K562 (cell line): Measurements from ENCODE around the gene SLC30A7. TPM values are rescaled to one million over a fixed set of nuclear protein-coding genes. Genes with fewer than 3 reads are reported as not detected.

Experiments
- CHCHD3 ChIP-seq: fragments of 250-450 bp; sonication (Bioruptor Pico); IDR thresholded peaks from 2 replicates; pipeline ENCODE4 v2.1.2; 2022; ENCODE audit warnings: mild to moderate bottlenecking
- E2F6 ChIP-seq, 2 experiments: IDR thresholded peaks; 2 replicates each; pipeline ENCODE4 v1.6.1; 2011; ENCODE audit warnings: borderline replicate concordance in 1 of 2, control low read depth in 1 of 2, low read depth in 1 of 2, low read length in 1 of 2, mild to moderate bottlenecking in 1 of 2, mixed read lengths in 1 of 2, moderate library complexity in 1 of 2; ENCODE audit not compliant: insufficient read depth in 1 of 2, insufficient read length in 1 of 2, poor library complexity in 1 of 2, severe bottlenecking in 1 of 2; ENCODE audit errors: extremely low read depth in 1 of 2
- ELF2 ChIP-seq: fragments of 250-450 bp; sonication (Bioruptor Pico); IDR thresholded peaks from 2 replicates; pipeline ENCODE4 v1.5.0; 2021; ENCODE audit warnings: mild to moderate bottlenecking
- ETS2 ChIP-seq: IDR thresholded peaks from 2 replicates; pipeline ENCODE4 v1.6.1; 2016; ENCODE audit warnings: borderline replicate concordance, missing genetic modification characterization, mild to moderate bottlenecking, moderate library complexity, missing compliant biosample characterization; ENCODE audit not compliant: poor library complexity, severe bottlenecking
- FUS ChIP-seq: fragments of 200-400 bp; formaldehyde crosslinking; optimal IDR thresholded peaks from 2 replicates; pipeline ENCODE3; 2017; ENCODE audit warnings: low read depth, low read length
- GABPA ChIP-seq: fragments of 200-800 bp; sonication (Bioruptor generic); conservative IDR thresholded peaks from 2 replicates; pipeline ENCODE4 v1.6.1; 2016; ENCODE audit warnings: low read depth, missing genetic modification characterization, missing compliant biosample characterization
- JUND ChIP-seq, 2 experiments: IDR thresholded peaks; 2 replicates in 1 of 2; 3 replicates in 1 of 2; pipeline ENCODE4 v1.6.1; 2011; ENCODE audit warnings: borderline replicate concordance in 2 of 2, low read depth in 2 of 2, low read length in 2 of 2, improper control_type of control experiment in 1 of 2, missing biosample characterization in 1 of 2, missing genetic modification characterization in 1 of 2, missing genetic modification reagents in 1 of 2
- KAT7 ChIP-seq: sonication (generic); formaldehyde crosslinking; IDR thresholded peaks from 2 replicates; pipeline ENCODE4 v1.8.0; 2022; ENCODE audit warnings: missing genetic modification reagents, mild to moderate bottlenecking, borderline replicate concordance
- MEIS2 ChIP-seq: fragments of 450-650 bp; IDR thresholded peaks from 2 replicates; pipeline ENCODE4 v1.6.1; 2014; ENCODE audit warnings: mild to moderate bottlenecking; ENCODE audit not compliant: partially characterized antibody
- NR2C2 ChIP-seq, 2 experiments: fragments of 200-800 bp in 1 of 2; sonication (Bioruptor generic) in 1 of 2; sonication (generic) in 1 of 2; formaldehyde crosslinking in 1 of 2; IDR thresholded peaks; 2 replicates each; pipeline versions ENCODE4 v1.6.1 to v1.8.0; 2016 to 2022; ENCODE audit warnings: mild to moderate bottlenecking in 1 of 2, missing compliant biosample characterization in 1 of 2, missing genetic modification characterization in 1 of 2, missing genetic modification reagents in 1 of 2
- PBX2 ChIP-seq, 2 experiments: IDR thresholded peaks in 1 of 2; conservative IDR thresholded peaks in 1 of 2; 2 replicates each; pipeline ENCODE4 v1.6.1; 2016; ENCODE audit warnings: low read depth in 2 of 2, mild to moderate bottlenecking in 1 of 2, missing compliant biosample characterization in 1 of 2, missing genetic modification characterization in 1 of 2, moderate library complexity in 1 of 2
- PHF21A ChIP-seq: fragments of 450-650 bp; IDR thresholded peaks from 2 replicates; pipeline ENCODE4 v1.6.1; 2017; ENCODE audit warnings: low read depth, borderline replicate concordance
- POLR2H ChIP-seq: IDR thresholded peaks from 2 replicates; pipeline ENCODE4 v1.6.1; 2016; ENCODE audit warnings: missing genetic modification characterization, low read depth, mild to moderate bottlenecking, control low read depth, missing compliant biosample characterization, moderate library complexity
- SAP30 ChIP-seq: fragments of 200-600 bp; sonication (generic); IDR thresholded peaks from 2 replicates; pipeline ENCODE4 v1.6.1; 2012; ENCODE audit warnings: borderline replicate concordance, low read depth, mild to moderate bottlenecking, moderate library complexity, low read length, control low read depth, inconsistent platforms; ENCODE audit not compliant: insufficient read depth, poor library complexity, severe bottlenecking
- SETDB1 ChIP-seq: IDR thresholded peaks from one replicate; pipeline ENCODE4 v1.6.1; 2012; ENCODE audit warnings: low read length, control low read depth, inconsistent platforms
- SMARCA4 ChIP-seq: fragments of 450-650 bp; IDR thresholded peaks from 2 replicates; pipeline ENCODE4 v1.6.1; 2016
- SRF ChIP-seq, 2 experiments: fragments of 250-450, 450-650 bp in 1 of 2; sonication (Bioruptor Pico) in 1 of 2; sonication (generic) in 1 of 2; formaldehyde crosslinking; IDR thresholded peaks; 2 replicates each; pipeline versions ENCODE4 v1.5.0 to v1.5.1; 2020 to 2022; ENCODE audit warnings: mild to moderate bottlenecking in 1 of 2, missing genetic modification reagents in 1 of 2
- ZNF24 ChIP-seq: fragments of 450-650 bp; IDR thresholded peaks from 2 replicates; pipeline ENCODE4 v1.6.1; 2016
- polyA plus RNA-seq, 8 experiments: library from polyadenylated mRNA; depleted of rRNA in 4 of 8; stranded (reverse) in 5 of 8; unstranded in 3 of 8; fragments of >200 nt; fragmentation: Nextera tagmentation in 2 of 8; fragmentation: Illumina TruSeq in 1 of 8; extraction: Ambion mirVana in 2 of 8; extraction: Trizol in 1 of 8; gene quantifications; 2 replicates each; pipeline versions ENCODE4 v1.2.1 to v1.2.3, GENCODE V29; 2011 to 2014; ENCODE audit warnings: inconsistent platforms in 1 of 8, missing spikeins in 1 of 8
- total RNA-seq, 7 experiments: library from RNA; depleted of rRNA in 6 of 7; stranded (reverse); fragments of >200 nt in 6 of 7; fragmentation: Illumina TruSeq in 2 of 7; extraction: Trizol in 2 of 7; gene quantifications; 2 replicates each; pipeline versions ENCODE4 v1.2.1 to v1.2.3, GENCODE V29; 2011 to 2021; ENCODE audit warnings: low replicate concordance in 1 of 7

The SLC30A7 gene
- total and polyA plus RNA-seq, 9 of the 15 experiments (the other 6 are each of a cell fraction or from before 2014, with no cell fraction given): 3.5 to 17.1 (median 7.2) TPM

GRCh38 chr1:100894603-100895539 is 1.0 kb upstream of the SLC30A7 start, which contains the start of gene EXTL2 (continued):
- no peak for TF ChIP-seq PBX2 (CRISPR knock-in tag; IDR thresholded peaks at IDR 0.05; ENCODE audit: low read depth)
- peak; percentile 68 for TF ChIP-seq PBX2 (tag; conservative IDR thresholded peaks at IDR 0.05; ENCODE audit: low read depth)
- TF ChIP-seq SAP30: peak; percentile 94
- TF ChIP-seq SMARCA4: 0 out of 2 replicates have a peak, but pooled peaks have one; percentile 33
- no peak; the same call in 1 of the 2 replicates for TF ChIP-seq JUND (IDR thresholded peaks at IDR 0.05; ENCODE audit: borderline replicate concordance, low read depth, low read length)
- peak; percentile 13; the same call in 1 of the 3 replicates for TF ChIP-seq JUND (tag; IDR thresholded peaks at IDR 0.05; ENCODE audit: borderline replicate concordance, low read depth, low read length)
- TF ChIP-seq E2F6 (IDR thresholded peaks at IDR 0.05; ENCODE audit: borderline replicate concordance in 1 of 2, extremely low read depth in 1 of 2, insufficient read depth in 1 of 2, insufficient read length in 1 of 2, low read depth in 1 of 2, low read length in 1 of 2, poor library complexity in 1 of 2, severe bottlenecking in 1 of 2): peak in 1 of 2 experiments; percentile 45
- TF ChIP-seq ETS2 (tag): no peak
- TF ChIP-seq ZNF24: no peak
- no peak for TF ChIP-seq CHCHD3 (CRISPR knock-in tag)
- peak in 1 of 2 experiments; percentile 72; a peak in 1 of 4 replicates for TF ChIP-seq SRF (CRISPR knock-in tag; IDR thresholded peaks at IDR 0.05)
- TF ChIP-seq MEIS2: peak; percentile 63
- peak; percentile 81; the same call in 1 of the 2 replicates for TF ChIP-seq KAT7 (CRISPR knock-in tag)
- no peak for TF ChIP-seq FUS
- TF ChIP-seq NR2C2 (CRISPR knock-in tag; IDR thresholded peaks at IDR 0.05): peak; percentile 95
- TF ChIP-seq NR2C2 (tag; IDR thresholded peaks at IDR 0.05): peak; percentile 99
- TF ChIP-seq ELF2 (CRISPR knock-in tag): 0 out of 2 replicates have a peak, but pooled peaks have one; percentile 34
- TF ChIP-seq POLR2H (tag): peak; percentile 54; the same call in 1 of the 2 replicates
- TF ChIP-seq SETDB1: no peak
- TF ChIP-seq PHF21A: no peak
- TF ChIP-seq GABPA (tag): peak; percentile 91
